GM19372 (cell line): ENCODE results near the gene NBDY.
"Not testable (repeated sequence)": the region's sequence is repeated elsewhere in the genome, so short reads cannot be mapped to it uniquely, and the experiment has no call there.

Experiments used
- ATAC-seq: cut with Tn5 transposase; IDR thresholded peaks from one replicate; pipeline ENCODE4 v1.9.1; 2021; ENCODE audit warnings: mild to moderate bottlenecking, low read depth, moderate library complexity; ENCODE audit not compliant: unreplicated experiment

NBDY gene

DNA sequence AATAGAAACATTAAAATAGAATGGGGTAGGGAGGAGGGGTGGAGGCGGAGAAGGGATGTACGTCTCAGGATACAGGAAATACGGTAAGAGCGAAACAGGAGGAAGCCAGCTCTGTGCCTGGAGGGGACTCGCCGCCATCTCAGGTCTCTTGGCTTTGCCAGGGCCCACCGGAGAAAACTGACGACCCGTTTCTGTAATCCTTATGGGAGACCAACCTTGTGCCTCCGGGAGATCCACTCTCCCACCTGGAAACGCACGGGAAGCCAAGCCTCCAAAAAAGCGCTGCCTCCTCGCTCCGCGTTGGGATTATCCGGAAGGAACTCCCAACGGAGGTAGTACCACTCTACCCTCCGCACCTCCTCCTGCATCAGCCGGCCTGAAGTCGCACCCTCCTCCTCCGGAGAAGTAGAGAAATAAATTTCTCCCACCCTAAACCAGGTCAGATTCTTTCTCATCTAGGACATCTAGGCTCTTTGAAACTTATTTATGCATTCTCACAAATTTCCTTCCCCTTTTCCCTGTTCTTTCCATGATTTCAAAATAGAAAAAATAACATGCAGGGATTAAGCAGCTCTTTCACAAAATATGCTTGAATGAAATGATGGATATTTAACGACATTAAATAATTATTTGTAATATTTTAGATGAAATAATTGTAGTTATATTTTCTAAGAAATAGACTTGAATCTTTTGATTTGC, at the start of gene NBDY:
Gene NBDY (plus strand): TSS at position 92 of the 699 bp plus-strand sequence. CDS start 111 bp downstream, at position 203.
- peak; percentile 57 for ATAC-seq

DNA sequence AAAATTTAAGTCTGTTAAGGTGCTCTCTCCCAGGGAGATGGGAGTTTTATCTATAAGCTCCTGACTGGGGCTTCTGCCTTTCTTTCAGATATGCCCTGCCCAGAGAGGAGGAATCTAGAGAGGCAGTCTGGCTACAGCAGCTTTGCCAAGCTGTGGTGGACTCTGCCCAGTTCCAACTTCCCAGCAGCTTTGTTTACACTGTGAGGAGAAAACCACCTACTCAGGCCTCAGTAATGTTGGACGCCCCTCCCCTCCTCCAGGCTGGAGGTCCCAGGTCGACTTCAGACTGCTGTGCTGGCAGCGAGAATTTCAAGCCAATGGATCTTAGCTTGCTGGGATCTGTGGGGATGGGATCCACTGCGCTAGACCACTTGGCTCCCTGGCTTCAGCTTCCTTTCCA, 24.5 kb upstream of the NBDY start:
- not testable (repeated sequence) for ATAC-seq

DNA sequence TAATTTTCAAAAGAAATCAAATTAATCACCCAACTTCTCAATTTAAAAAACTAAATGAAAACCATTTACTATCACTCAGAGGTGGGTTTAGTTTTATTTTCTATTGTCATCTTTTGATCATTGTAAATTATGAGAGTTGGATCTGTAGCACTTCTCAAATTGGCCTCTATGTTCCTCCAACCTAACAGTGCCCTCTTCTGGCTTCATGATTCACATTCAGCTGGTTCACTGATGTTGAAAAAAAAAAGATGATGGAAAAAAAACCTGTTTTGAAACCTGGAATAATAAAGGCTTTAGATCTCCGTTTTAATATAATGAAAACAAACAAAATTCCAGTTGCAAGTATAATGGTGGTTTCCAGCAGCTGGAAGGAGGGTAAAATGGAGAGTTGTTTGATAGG, 2.4 kb upstream of the NBDY start:
- no peak for ATAC-seq

GRCh38 chrX:56727531-56727930, 1.5 kb upstream of the NBDY start:
- ATAC-seq, result no peak

- no peak for ATAC-seq
Measured at GRCh38 chrX:56728321-56728720, 722 bp upstream of the NBDY start.

GRCh38 chrX:56728752-56729151, 291 bp upstream of the NBDY start:
- ATAC-seq, result peak; percentile 57

DNA sequence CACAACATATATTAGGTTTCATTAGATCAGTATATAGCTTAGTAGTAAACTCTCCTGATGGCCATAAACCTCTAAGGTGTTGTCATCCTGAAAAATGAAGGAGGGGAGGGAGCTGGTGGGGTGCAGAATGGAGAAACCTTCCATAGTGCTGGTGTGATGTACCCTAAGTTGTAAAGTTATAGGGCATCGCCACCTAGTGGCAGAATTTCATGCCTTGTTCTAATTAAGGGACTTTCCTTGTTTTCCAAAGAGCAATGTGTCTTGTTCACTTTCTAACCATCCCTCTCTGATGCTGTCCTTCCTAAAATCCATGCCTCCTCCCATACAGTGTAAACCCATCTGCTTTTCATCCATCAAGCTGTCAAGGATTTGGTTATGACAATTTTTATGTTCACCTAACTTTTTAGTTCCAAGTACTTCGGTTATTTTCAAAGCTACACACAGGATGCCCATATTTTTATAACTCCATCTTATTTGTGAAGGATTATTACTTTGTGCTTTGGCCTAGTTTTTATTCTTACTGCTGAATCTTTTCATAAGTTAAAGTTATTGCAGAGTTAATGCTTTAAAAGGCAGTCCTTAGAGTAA, 4.5 kb downstream of the NBDY start:
- no peak for ATAC-seq

DNA sequence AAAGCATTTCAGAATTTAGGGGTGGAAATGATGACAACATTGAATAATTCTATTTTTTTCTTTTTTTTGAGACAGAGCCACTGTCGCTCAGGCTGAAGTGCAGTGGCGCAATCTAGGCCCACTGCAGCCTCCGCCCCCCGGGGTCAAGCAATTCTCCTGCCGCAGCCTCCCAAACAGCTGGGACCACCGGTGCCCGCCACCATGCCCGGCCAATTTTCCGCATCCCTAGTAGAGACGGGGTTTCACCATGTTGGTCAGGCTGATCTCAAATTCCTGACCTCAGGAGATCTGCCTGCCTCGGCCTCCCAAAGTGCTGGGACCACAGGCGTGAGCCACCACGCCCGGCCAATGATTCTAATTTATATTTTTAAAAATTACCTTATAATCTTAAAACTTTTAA, 7.2 kb downstream of the NBDY start:
- ATAC-seq, result no peak

DNA sequence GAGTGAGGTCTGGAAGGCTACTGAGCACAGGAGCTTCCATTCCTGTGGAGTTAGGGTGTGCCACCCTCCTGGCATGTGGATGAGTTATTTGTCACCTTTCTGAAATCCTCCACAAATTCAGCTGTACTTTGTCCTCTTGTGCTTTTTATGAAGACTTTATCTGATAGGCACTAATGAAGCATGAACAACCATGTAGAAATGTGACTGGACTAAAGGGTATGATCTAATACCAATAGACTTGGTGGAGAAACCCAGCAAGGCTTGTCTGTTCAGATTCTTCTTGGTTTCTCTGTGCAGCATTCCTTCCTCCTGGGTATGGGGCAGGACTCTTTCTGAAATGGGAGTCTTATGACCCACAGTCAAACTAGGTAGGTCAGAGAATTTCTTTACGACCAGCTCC, 9.6 kb downstream of the NBDY start:
- no peak for ATAC-seq

DNA sequence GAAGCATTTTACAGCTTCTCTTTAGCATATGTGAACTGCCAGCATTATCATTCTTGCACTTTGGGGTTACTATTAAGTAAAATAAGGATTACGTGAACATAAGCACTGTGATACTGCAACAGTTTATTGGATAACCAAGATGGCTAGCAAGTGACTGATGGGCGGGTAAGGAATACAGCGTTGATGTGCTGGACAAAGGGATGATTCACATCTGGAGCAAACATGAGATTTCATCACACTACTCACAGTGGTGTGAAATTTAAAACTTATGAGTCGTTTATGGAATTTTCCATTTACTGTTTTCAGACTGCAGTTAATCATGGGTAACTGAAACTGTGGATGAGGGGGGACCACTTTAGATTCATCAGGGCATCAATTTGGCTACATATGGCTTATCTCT, 16.0 kb downstream of the NBDY start:
- ATAC-seq, result no peak

- no peak for ATAC-seq
Measured at GRCh38 chrX:56746996-56747395, 18.0 kb downstream of the NBDY start.

GRCh38 chrX:56751071-56751470, 22.0 kb downstream of the NBDY start:
- no peak for ATAC-seq

- ATAC-seq, result peak; percentile 63
Measured at GRCh38 chrX:56757327-56757726, 28.3 kb downstream of the NBDY start.

- ATAC-seq, result no peak
Measured at GRCh38 chrX:56758456-56758855, 29.4 kb downstream of the NBDY start.

DNA sequence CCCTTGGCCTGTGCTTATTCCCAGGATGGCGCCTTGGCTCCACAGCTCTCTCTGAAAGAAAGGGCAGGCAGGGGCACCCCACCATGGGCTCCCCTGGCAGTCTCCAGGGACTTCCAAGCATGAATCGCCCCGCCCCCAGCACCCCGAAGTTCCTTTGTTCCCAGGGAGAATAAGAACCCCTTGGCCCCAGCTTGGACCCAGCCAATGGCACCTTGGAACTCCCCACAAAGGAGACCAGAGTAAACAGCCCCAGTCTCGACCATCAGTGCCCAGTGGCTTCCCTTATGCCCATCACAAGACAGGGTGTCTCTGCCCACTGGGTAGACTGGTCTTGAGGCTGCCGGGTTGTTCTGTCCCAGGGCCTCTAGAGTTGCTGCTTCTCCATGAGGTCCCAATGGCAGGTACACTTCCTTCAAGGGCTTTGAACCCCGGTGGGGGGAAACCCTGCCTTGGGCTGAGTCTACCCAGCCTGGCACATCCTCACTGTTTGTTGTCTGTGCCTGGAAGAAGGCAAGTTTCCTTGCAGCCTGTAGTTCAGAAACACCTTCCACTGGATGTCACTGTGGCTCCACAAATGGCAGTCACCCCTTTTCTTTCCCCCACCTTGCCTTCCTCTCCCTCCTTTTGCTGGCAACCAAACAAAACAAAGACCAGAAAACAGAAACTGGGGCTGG, 30.8 kb downstream of the NBDY start:
- no peak for ATAC-seq

- not testable (repeated sequence) for ATAC-seq
Measured at GRCh38 chrX:56760410-56761124, 31.5 kb downstream of the NBDY start.

DNA sequence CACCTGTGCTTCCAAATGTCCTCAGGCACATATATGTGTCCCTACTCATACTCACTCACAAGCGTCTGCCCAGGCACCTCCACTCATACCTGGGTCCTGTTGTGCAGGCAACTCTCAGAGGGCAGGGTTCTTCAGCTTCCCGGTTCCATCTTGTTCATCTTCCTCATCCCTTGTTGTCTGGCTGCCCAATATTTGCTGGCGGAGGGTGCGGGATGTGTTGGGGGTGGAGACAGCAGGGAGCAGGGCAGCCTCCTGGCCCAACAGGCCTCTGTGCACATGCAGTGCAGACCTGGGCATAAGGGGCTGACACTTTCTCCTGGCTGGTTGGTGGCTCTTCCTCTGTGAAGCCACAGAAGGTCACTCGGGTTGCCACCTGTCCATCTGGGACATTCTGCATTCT, 32.1 kb downstream of the NBDY start:
- ATAC-seq, result no peak

DNA sequence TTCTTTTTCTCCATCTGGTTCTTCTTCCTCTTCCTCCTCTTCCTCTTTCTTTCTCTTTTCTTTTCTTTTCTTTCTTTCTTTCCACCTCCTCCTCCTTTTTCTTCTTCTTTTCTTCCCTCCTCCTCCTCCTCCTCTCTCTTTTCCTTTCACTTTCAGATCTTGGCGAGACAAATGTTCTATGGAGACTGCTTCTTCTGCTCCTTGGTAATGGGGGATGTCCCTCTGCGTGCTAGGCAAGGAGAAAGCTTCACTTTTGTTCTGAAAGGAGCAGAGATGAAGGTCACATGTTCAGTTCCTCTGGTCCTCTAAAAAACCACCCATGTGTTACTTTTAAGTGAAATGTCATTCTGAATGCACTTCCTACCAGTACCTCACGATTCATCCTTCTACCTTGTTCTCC, 33.2 kb downstream of the NBDY start:
- peak; percentile 35 for ATAC-seq

- no peak for ATAC-seq
Measured at GRCh38 chrX:56762707-56763555, 33.9 kb downstream of the NBDY start.

GRCh38 chrX:56763556-56764152, 34.6 kb downstream of the NBDY start:
- ATAC-seq, result no peak
